Measurements from ENCODE around the gene BCL7B. TPM values are rescaled to one million over a fixed set of nuclear protein-coding genes. Genes with fewer than 3 reads are reported as not detected.
A peak's percentile ranks its signal among the peaks of the same experiment; 100 is the strongest.
"Not testable (repeated sequence)": the region's sequence is repeated elsewhere in the genome, so short reads cannot be mapped to it uniquely, and the experiment has no call there.

Gene BCL7B
- total RNA-seq, 1 donor from 2014 or later: 21.7 TPM

GRCh38 chr7:73572767-73573186, 15.3 kb upstream of the BCL7B start:
- no peak for DNase-seq (ENCODE audit: low read depth)

GRCh38 chr7:73570977-73571376, 13.5 kb upstream of the BCL7B start:
- no peak for DNase-seq (ENCODE audit: low read depth)

- DNase-seq (ENCODE audit: low read depth): no peak
Measured at GRCh38 chr7:73570521-73570920, 13.0 kb upstream of the BCL7B start.

- no peak for DNase-seq (ENCODE audit: low read depth)
Measured at GRCh38 chr7:73569042-73569608, 11.6 kb upstream of the BCL7B start.

- no peak for DNase-seq (ENCODE audit: low read depth)
Measured at GRCh38 chr7:73567846-73568685, 10.6 kb upstream of the BCL7B start.

GRCh38 chr7:73567140-73567539, 9.7 kb upstream of the BCL7B start:
- no peak for DNase-seq (ENCODE audit: low read depth)

- not testable (repeated sequence) for DNase-seq (ENCODE audit: low read depth)
Measured at GRCh38 chr7:73566431-73566830, 8.9 kb upstream of the BCL7B start.

GRCh38 chr7:73565675-73566340, 8.3 kb upstream of the BCL7B start:
- no peak for DNase-seq (ENCODE audit: low read depth)

GRCh38 chr7:73560109-73560835, 2.8 kb upstream of the BCL7B start:
- DNase-seq (ENCODE audit: low read depth): peak; percentile 83

GRCh38 chr7:73557108-73557396, 438 bp downstream of the BCL7B start:
- peak; percentile 79 for DNase-seq (ENCODE audit: low read depth)

GRCh38 chr7:73556208-73557107, 1.0 kb downstream of the BCL7B start:
- no peak for DNase-seq (ENCODE audit: low read depth)

GRCh38 chr7:73555411-73555982, 2.0 kb downstream of the BCL7B start:
- DNase-seq (ENCODE audit: low read depth): peak; percentile 30

- DNase-seq (ENCODE audit: low read depth): not testable (repeated sequence)
Measured at GRCh38 chr7:73550093-73550492, 7.4 kb downstream of the BCL7B start.

GRCh38 chr7:73549176-73549575, 8.3 kb downstream of the BCL7B start:
- DNase-seq (ENCODE audit: low read depth): no peak

- DNase-seq (ENCODE audit: low read depth): no peak
Measured at GRCh38 chr7:73547841-73548240, 9.6 kb downstream of the BCL7B start.

- DNase-seq (ENCODE audit: low read depth): no peak
Measured at GRCh38 chr7:73544678-73545077, 12.8 kb downstream of the BCL7B start.

- no peak for DNase-seq (ENCODE audit: low read depth)
Measured at GRCh38 chr7:73541722-73542121, 15.8 kb downstream of the BCL7B start.

- no peak for DNase-seq (ENCODE audit: low read depth)
Measured at GRCh38 chr7:73539709-73540108, 17.8 kb downstream of the BCL7B start.

GRCh38 chr7:73538510-73538909, 19.0 kb downstream of the BCL7B start:
- not testable (repeated sequence) for DNase-seq (ENCODE audit: low read depth)

GRCh38 chr7:73537051-73537450, 20.4 kb downstream of the BCL7B start:
- DNase-seq (ENCODE audit: low read depth): no peak

- no peak for DNase-seq (ENCODE audit: low read depth)
Measured at GRCh38 chr7:73536479-73536878, 21.0 kb downstream of the BCL7B start.
